NCI-H1092 (cell line): ENCODE results near the gene HSD3B2.
"Not testable (repeated sequence)": the region's sequence is repeated elsewhere in the genome, so short reads cannot be mapped to it uniquely, and the experiment has no call there.

Experiments used
- DNase-seq: peaks from one replicate; lab custom pipeline; 2025; lab: John Stamatoyannopoulos, UW

Gene HSD3B2

GRCh38 chr1:119414950-119415349, at the start of gene HSD3B2:
Gene HSD3B2, plus strand, starts transcription at chr1:119415150. Its CDS starts 270 bp downstream, at chr1:119415420.
- DNase-seq: no peak

- DNase-seq: no peak
Observed at GRCh38 chr1:119366424-119366823, 48.5 kb upstream of the HSD3B2 start.

- no peak for DNase-seq
Observed at GRCh38 chr1:119367432-119368124, 47.4 kb upstream of the HSD3B2 start.

DNA sequence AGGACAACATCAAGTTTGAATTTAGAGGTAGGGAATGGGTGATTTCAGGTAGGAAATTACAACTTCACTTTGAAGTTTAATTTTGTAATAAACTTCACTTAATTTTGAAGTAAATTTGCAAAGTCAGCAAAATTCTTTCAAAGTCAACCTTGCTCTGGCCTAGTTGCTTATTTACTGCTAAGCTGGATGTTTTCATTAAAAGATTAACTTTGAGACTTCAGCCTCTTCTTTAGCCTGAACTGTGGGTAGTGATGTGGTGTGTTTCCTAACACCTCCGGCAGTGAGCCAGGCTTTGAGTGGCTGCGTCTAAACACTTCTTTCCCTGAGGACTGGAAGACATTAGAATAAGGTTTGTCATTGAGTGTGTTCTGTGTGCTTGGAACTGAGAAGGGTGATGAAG, 46.4 kb upstream of the HSD3B2 start, which contains the start of gene HAO2:
HAO2 (plus strand) TSS at position 232 of the 400 bp plus-strand sequence. CDS start 12,301 bp downstream, outside the sequence.
- DNase-seq: no peak

DNA sequence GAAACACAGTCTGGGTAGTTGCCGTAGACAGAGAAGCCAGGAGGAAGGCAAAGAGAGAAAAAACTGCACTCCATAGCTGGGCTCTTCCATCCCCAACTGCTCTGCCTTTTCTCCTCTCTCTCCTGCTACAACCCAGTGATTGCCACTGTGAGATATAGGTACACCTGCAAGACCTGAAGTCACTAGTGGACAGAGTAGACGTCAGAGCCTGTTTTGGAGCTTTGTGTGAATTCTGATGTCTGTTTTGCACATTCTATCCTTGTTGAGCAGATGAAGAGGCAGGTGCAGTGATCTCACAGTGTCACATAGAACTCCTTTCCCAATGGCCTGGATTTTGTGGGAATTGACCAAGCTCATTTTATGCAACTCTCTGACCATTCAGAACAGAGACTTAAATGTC, 44.2 kb upstream of the HSD3B2 start:
- no peak for DNase-seq

DNA sequence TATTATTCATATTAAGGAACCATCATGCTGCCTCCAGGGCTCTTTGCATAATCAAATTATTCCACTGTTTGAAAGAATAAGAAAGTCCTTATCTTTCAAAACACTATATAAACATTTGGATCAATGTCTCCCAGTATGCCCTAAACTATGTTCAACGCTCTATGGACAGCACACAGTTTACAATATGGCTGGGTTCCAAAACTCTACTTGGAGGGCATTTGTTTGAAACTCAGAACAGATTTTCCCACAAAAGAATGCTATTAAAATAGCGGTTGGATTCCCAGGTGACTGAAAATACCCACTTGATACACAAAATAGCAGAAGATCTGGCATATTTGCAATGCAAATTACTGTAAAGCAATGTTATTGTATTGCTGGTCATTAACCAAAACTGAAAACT, 43.1 kb upstream of the HSD3B2 start:
- no peak for DNase-seq

- DNase-seq: no peak
Observed at GRCh38 chr1:119372503-119373086, 42.4 kb upstream of the HSD3B2 start.

DNA sequence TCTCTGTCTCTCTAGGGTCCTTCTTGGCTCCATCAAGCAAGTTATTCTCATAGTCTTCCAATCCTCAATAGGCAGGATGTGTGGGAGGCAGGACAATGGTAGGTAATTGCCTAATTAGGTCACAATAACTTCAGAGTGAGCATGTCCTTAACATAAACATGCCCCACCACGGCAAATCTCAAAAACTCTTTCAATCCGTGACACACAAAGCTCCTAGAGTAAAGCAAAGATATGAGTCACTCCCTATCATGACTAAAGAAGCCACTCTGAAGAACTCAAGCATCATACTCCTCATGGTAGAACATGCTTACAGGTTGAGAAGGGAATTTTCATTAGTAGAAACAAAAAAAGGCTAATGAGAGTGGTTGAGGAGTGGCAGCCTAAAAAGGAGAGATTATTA, 41.5 kb upstream of the HSD3B2 start:
- DNase-seq: no peak

GRCh38 chr1:119374208-119374874, 40.6 kb upstream of the HSD3B2 start:
- no peak for DNase-seq

DNA sequence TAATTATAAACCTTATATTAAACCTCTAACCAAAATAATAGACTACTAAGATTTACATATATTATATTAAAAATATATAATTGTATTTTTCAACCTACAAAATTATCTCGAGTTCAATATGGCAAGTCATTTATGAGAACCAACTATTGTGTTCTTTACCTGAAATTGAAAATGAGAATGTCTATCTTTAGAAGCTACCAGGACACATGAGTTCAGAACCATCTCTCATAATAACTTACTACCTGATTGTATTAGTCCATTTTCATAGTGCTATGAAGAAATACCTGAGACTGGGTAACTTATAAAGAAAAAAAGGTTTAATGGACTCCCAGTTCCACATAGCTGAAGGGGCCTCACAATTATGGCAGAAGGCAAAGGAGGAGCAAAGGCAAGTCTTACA, 39.6 kb upstream of the HSD3B2 start:
- no peak for DNase-seq

GRCh38 chr1:119376594-119376993, 38.4 kb upstream of the HSD3B2 start:
- no peak for DNase-seq

DNA sequence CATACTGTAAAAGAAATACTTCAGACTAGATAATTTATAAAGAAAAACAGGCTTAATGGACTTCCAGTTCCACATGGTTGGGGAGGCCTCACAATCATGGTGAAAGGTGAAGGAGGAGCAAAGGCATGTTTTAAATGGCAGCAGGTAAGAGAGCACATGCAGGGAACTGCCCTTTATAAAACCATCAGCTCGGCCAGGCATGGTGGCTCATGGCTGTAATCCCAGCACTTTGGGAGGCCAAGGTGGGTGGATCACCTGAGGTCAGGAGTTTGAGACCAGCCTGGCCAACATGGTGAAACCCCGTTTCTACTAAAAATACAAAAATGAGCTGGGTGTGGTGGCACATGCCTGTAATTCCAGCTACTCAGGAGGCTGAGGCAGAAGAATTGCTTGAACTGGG, 37.4 kb upstream of the HSD3B2 start:
- DNase-seq: not testable (repeated sequence)

GRCh38 chr1:119379117-119379516, 35.8 kb upstream of the HSD3B2 start:
- DNase-seq: no peak

GRCh38 chr1:119380304-119380703, 34.6 kb upstream of the HSD3B2 start:
- no peak for DNase-seq

DNA sequence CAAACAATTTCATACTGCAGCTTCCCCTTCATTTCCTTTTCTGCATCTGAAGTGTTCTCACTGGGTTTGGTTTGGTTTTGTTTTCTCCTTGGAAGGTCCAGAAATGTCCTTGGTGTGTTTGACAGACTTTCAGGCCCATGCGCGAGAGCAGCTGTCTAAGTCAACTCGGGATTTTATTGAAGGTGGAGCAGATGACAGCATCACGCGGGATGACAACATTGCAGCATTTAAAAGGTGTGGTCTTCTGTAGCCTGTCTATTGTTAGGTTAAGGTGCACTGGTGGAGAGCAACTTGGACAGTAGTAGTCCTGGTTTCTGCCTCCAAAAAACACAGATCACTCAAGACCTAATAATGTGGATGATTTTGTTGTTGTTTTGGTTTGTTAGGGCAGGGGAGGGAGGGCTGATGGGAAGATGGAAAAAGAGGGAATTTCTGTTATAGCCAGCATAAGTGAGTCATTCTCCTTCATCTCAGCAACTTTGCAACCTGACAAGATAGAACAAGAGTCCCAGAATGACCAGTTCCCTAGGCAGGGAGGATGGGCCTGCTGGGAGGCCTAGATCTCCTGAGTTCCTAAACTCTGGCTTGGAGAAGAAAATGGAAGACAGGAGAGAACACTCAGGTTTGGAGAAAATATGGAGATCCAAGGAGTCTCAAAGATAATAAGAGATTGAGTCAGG, 33.8 kb upstream of the HSD3B2 start:
- no peak for DNase-seq

- DNase-seq: no peak
Observed at GRCh38 chr1:119384591-119384990, 30.4 kb upstream of the HSD3B2 start.

- DNase-seq: no peak
Observed at GRCh38 chr1:119385650-119386049, 29.3 kb upstream of the HSD3B2 start.

DNA sequence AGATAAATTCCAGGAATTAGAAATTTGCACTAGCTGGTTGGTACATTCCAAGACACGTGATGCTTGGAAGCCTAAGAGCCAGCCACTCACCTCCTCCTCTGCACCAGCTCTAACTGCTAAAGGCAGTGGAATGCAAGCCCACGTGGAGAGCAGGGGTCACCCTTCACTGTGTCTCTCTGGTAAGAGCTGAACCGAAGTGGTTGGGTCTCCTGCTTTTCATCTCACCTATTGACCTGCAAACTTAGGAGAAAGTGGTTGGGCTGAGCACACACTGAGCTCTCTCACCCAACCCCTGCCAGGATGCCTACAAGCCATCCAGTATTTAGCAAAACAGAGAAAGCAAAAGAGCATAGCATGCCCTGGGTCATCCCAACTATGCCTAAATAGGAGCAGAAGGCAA, 27.1 kb upstream of the HSD3B2 start:
- no peak for DNase-seq

DNA sequence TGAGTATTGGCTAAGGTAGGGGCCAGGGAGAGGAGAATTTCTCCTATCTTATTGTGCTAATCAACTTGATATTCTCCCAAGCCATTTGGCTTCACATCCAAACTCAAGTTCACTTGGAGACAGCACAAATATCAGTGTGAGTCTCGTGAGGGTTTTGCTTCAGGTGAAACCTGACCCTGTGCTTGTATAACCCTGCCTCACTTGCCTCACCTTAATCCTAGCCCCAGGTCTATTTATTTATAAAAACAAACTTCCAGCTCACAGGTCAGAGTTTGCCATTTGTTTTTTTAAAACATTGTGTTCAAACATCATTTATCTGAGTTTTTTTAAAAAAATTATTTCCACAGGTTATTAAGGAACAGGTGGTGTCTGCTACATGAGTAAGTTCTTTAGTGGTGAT, 26.5 kb upstream of the HSD3B2 start:
- DNase-seq: no peak

DNA sequence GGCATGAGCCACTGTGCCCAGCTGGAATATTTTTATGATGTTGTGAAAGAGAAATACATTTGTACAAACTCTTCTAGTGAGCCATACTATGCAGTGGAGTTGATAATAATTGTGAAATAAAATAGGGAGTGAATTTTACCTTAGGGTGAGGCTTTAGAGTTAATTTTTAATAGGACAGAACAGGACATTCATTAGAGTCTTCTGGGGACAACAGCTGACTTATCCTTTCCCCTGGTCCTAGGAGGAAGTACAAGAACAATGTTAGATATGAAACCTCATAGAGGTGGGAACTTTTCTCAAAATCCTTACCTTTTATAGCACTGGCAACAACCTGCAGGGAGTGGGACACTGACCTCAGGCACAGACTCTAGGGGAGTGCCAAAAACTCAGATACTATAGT, 24.4 kb upstream of the HSD3B2 start:
- DNase-seq: no peak

- DNase-seq: no peak
Observed at GRCh38 chr1:119391749-119392148, 23.2 kb upstream of the HSD3B2 start.

DNA sequence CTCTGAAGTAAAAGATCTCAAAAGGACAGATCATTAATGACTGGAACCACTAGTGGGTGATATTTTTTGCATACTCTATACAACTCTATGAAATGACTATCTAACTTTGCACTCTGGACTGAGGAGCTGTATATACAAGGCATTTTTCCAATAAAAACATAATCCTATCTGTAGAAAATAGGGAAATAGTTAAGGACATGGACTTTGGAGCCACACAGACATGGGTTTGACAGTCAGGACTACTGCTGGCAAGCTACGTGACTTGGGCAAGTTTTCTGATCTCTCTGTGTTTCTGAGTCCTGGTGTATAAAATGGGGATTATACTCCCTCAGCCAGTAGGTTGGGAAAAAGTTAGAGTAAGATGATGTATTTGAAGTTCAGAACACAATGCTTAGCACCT, 20.9 kb upstream of the HSD3B2 start:
- no peak for DNase-seq

- DNase-seq: no peak
Observed at GRCh38 chr1:119396982-119397381, 18.0 kb upstream of the HSD3B2 start.
